Retina (tissue), 1 donor: ENCODE data around the gene SNRPA1.
"Not testable (repeated sequence)": the region's sequence is repeated elsewhere in the genome, so short reads cannot be mapped to it uniquely, and the experiment has no call there.

Experiments
- DNase-seq: peaks from one replicate; pipeline ENCODE4 v3.0.0-alpha.2; 2016

SNRPA1 gene

DNA sequence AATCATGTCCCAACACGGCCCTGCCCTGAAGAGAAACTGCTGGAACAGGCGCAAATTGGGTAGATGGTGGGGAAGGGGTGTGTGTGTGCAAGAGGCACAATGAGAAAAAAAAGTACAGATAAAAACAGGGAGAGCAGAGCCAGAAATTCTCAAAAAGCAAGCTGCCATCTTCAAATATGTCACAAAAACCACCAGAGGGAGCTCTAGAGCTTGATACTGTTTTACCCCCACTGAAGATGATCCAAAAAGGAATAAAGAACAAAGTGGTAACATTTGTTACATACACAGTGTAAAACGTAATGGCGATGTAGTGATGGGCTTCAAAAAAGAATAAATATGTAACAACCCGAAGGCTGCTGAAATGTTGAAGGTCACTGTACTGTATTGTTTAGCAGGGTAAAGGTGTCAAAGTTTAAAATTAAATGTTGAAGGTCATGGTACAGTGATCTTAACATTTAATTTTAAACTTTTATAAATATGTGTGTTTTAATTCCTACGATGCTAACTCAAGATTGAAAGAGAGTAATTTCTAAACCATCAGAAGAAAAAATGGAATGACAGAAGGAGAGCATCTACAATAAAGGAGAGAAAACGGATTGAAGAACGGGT is 6.0 kb downstream of the SNRPA1 start:
- no peak for DNase-seq

DNA sequence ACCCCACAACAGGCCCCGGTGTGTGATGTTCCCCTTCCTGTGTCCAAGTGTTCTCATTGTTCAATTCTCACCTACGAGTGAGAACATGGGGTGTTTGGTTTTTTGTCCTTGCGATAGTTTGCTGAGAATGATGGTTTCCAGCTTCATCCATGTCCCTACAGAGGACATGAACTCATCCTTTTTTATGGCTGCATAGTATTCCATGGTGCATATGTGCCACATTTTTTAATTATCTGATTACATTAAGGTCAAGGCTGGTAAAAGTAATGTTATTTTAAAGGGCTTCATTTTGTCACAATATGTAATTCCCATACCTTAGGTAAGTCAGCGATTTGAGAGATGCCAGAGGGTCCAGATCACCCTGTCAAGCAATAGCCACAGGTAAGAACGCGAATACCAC is 7.7 kb downstream of the SNRPA1 start:
- DNase-seq: not testable (repeated sequence)

DNA sequence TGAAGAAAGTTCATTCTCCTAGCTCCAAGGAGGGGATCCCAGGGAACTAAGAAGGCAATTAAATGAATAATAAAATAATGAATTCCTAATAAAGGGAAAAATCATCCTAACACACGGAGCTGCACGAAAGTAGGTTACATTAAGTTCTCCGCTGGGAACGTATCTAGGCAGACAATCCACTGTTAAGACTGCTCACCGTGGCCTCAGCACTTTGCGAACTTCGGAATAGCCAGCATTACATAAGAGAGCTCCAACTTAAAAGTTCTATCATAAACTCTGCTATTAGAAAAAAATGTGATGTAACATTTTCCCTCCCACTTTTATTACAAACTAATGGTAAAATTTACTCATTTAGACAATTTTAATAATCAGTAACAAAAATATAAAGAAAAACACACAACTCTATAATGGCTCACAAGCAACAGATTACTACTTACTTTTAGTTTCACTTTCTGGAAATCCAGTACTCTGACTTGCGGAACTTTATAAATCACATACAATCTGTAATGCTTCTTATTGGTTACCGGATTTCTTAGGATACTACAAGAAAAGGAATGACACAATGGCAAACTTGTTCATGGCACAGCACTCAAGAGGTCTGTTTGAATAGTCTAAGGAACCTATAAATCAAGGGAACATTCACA is 8.5 kb downstream of the SNRPA1 start:
- DNase-seq: no peak

DNA sequence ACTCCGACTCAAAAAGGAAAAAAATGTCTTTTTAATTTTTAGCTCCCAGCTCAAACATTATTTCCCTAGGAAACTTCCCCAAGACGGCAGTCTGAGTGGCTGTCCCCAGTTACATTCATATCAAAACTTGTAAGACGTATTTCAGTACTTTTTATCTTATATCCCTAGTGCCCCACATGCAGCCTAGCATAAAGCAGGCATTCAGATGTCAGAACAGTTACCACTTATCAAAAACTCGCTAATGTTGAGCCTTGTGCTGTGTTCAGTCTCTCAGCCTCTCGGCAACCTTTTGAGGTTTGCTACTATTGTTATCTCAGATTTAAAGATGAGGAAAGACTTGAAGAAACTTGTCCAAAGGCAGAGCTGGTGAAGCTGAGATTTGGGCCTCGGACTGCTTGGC is 11.1 kb downstream of the SNRPA1 start:
- no peak for DNase-seq

DNA sequence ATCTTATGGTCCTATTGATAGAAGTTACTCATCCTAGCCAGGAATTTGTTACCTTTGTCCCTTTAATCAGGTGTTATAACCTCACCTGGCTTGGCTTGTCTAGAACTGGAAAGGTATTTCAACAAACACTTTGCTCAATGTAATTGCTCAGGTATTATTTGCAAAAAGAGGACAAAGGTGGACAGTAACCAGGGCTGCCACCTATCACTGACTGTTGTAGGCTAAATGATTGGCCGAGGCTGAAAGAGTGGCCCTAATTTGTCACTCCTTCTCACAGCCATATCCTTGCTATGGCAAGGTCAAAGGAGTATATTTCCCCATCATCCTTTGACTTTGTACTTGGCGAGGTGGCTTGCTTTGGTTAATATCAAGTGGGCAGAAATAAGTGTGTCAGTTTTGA is 15.0 kb downstream of the SNRPA1 start:
- no peak for DNase-seq

DNA sequence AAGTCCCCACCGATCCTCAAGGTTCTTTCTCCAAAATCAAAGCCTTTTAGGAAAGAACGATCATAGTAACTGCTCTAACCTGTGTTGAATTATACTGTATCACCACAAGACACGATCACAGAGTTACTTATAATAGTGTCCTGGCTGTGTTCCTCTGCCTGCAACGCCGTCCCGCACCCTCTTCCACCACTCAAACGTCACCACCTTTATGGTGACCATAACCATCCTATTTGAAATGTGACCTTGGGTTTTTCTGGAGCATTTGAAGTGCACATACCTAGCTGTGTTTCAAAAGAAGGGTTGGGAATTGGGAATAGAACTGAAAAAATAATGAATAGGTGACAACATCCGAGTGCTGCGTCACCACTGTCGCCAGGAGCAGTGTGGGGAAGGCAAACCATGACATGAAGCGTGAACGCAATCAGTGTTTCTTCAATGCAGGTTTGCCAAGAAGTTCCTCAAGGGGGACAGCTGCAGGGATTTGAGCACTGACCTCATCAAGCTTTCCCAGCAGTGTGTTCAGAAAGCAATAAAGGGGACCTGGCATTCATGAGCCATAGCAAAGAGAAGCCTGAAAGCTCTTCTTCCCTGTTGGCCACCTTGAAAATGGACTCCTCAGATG is 17.0 kb downstream of the SNRPA1 start:
- no peak for DNase-seq

DNA sequence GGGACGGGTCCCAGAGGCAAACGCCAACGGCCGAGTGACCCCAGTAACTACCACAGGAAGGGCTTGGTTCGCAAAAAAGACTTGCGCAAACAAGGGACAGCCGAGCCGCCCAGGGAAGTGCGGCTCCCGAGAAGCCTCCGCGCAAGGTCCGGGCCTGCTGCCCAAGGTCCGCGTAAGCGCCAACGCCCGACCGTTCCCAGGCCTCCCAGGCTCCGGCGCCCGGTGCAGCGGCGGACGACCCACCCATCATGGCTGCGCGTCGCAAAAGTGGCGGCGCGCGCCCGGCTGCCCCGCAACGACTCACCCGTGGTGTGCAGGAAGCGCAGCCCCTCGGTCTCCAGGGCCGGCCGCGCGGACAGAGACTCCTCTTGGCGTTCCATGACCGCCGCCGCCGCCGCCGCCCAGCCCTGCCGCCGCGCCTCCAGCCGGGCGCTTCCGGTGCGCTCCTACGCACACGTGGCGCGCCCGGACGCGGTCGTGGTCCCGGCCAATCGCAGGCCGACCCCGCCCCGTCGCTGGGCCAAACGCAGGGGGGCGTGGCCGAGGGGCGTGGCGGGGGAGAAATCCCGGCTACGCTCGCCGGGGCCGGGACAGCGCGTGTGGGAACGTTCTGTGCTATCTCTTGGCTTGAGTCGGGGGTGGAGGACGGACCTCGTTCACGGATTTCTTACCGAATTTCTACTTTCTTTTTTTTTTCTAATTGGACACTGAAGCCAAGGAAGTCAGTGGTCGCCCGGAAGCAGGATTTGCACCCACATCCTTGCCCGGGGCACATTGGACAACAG is 17.8 kb downstream of the SNRPA1 start, which contains the start of gene SELENOS:
Gene SELENOS (minus strand): TSS at position 448 of the 785 bp plus-strand sequence. CDS start 68 bp downstream, at position 380.
- peak; percentile 92 for DNase-seq

DNA sequence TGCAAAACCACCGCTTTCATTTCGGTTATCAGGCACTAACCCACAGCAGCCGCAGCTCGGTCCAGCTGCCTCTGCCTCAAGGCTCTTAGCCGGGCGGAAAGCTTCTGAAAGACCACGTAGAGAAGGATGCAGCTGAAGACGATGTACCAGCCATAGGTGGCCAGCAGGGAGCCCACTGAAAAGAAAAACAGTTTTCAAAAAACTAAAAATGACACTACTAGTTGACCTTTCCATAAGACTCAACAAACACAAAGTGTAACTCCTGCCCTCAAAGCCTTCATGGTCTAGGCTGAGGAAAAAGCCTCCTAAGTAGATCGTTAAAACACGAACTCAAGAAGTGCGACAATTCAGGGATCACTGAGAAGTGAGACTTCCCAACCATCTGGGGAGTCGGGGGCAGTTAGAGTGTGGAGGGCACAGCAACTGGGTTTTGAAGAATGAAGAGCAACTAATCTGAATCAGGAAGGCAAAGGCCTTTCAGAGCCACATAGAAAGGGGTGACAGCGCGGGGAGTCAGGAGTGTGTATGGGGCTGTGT is 18.5 kb downstream of the SNRPA1 start:
- DNase-seq: peak; percentile 34

DNA sequence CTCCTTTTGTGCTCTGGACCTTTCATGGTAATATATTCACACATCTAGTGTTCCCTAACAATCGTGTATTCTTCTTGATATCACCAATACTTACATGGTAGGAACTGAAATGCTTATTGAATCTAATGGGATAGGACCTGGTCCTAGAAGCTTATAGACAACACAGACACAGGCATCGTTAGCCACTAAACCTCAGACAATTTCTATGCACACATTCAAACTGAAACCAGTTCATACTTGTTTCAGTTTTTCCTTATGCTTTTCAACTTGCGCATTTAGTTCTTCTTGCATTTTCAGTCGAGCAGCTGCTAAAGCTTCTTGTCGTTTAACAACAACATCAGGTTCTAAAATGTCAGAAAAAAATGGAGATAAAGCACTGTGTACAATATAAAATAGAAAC is 20.0 kb downstream of the SNRPA1 start:
- no peak for DNase-seq

DNA sequence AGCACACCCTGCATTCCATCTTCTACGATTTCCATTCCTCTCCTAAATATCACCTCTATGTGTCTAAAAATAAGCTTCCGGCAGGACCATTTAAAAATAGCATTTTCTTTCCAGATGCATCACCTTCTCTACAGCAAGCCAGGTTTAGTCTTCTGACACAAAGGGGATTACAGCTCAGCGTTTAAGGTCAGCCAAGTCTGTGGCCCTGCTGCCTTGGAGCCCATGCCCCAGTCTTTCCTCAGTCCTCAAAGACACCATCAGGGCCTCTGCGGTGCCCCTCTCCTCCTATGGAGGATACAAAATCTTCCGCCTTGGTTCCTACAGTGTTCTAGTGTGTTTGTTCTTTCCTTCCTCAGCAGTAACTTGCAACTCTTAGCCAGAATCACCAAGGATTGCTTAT is 21.5 kb downstream of the SNRPA1 start:
- no peak for DNase-seq

DNA sequence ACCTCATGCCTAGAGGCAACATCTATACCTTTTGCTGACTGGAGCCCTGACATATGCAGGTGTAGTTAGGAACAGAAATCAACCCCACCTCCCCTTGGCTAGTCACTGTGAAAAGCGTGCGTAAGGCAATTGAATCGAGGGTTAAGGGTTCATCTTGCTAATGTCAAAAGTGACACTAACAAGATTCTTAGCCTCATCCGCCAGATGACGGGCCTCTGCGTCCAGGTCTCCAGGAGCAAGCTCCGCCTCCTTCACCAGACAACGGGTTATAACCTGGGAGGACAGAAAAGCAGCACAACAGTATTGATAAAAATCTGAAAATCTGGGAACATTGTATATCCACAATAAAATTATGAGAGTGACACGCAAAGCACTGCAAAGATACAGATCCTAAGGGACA is 22.5 kb downstream of the SNRPA1 start:
- DNase-seq: no peak

DNA sequence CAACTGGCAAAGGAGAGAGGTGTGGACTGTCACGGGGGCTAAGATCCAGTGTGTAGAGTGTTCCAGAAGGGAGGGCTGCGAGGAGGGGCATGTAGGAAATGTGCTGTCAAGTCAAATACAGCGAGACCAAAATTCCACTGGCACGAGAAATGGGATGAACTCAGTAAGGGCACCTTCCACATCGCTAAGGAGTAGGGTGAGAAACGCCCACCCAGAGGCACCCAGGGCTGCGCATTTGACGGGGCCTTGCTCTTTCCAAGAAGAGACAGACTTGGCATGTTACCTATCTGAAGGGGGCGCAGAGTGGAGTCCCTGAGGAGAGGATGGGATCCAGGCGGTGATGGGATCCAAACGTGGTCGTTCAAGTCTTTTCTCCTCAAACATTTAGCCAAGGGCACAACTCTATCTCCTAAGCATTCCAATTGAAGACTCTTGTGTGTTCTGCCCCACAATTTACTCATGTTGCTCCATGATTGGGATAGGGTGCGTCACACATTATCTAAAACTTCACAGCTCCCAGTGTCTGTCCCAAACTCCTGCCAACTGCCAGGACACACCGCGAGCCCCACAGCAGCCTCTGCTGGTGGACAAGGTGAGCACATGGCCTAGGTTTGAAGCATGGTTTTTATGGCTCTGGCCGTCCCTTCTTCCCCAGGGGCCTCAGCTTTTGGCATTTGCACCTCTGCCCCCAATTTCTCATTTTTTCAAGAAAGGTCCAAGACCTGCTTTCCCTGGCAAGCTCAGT is 25.4 kb downstream of the SNRPA1 start:
- no peak for DNase-seq

DNA sequence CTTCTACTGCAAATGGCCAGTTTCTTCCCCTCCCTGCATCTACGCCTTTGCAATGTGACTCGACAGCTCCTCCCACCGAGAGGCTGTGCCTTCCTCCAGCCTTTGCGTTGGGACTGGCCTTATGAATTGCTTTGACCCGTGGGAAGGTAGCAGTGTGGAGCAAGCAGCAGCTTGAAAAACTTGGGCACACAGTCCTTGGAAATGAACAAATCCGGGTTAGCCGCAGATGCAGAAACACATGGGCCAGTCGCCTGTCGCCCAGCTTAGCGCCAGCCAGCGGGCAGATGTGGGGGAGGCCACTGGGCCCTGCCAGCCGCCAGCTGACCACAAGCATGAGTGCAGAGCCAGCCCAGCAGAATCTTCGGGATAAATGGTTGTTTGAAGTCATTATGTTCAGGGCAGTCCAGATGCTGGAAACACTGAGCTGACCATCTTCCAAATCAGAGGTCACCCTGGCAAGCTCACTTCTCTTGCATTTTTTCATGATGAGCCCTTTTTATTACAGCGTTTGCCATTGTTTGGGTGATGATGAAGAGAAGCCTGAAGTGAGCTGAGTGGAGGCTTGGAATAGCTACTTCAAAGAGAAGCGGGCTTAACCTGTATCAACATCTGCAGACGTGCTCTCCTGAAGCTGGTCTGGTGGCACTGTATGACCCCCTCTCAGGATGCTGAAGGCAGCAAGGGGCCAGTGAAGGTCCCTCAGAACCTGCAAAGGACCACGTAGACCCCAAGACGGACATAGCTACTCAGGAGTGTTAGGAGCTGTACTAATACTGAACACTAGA is 27.5 kb downstream of the SNRPA1 start:
- no peak for DNase-seq

DNA sequence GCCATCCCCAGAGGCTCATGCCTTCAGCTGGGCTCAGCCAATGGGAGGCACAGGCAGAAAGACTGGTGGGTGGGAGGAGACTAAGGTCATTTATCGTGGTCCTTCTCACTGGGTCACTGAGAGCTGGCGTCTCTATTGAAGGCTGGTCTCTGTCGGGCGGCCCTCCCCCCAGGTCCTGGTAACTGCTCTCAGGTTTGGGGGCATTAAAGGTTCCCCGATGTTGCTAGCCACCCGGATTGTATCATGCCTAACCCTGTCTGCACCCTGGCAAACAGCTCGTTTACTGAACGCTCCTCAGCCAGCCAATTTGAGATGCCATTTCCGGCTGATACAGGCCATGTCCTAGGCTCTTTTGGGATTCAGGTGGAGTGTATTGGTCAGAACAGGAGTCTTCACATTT is 28.3 kb downstream of the SNRPA1 start:
- no peak for DNase-seq

DNA sequence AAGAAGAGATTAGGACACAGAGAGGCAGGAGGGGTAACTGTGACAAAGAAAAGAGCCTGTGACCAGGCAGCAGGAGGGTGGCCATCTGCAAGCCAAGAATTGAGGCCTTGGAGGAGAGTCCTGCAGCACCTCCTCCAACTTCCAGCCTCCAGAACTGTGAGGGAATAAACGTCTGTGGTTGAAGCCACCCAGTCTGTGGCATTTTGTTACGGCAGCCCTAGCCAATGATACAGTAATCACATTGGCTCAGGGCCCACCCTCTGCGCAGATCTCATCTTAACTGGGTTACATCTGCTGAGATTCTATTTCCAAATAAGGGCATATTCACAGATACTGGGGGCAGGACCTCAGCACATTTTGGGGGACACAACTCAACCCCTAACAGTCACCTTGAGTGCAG is 29.0 kb downstream of the SNRPA1 start:
- no peak for DNase-seq

DNA sequence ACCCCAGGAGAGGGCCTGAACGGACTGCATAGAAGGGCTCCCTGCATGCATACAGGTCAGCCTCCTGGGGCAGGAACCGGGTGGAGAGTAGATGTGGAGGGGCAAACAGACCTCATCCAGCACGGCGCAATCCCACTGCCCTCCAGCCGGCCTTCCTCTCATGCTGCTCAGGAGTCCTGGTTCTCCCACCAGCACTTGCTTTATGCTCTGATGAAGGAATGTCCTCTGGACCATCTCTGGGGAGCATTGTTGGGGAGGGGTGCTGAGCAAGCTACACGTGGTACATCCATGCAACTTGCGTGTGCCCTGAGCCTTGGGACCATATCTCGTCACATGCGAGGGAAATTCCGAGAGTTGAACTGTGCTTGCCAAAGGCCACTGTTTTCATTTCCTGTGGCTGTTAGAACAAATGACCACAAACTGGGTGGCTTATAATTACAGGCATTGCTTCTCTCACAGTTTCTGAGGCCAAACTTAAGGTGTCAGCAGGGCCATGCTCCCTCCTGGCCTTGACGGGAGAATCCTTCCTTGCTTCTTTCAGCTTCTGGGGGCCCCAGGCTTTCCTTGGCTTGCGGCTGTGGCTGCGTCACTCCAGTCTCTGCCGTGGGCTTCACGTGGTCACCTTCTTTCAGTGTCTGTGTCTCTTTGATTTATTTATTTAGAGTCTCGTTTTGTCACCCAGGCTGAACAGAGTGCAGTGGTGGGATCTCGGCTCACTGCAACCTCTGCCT is 30.0 kb downstream of the SNRPA1 start:
- no peak for DNase-seq

DNA sequence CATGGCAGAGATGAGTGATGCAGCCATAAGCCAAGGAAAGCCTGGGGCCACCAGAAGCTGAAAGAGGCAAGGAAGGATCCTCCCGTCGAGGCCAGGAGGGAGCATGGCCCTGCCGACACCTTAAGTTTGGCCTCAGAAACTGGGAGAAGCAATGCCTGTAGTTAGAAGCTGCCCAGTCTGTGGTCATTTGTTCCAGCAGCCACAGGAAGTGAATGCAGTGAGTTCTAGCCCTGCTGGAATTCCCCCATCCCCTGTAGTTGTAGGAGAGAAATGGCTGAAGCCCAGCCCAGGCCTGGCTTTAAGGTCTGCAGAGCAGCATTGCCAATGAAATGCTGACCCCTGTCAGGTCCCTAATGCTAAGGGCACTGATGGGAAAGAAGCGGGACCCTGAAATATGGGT is 31.0 kb downstream of the SNRPA1 start:
- no peak for DNase-seq

DNA sequence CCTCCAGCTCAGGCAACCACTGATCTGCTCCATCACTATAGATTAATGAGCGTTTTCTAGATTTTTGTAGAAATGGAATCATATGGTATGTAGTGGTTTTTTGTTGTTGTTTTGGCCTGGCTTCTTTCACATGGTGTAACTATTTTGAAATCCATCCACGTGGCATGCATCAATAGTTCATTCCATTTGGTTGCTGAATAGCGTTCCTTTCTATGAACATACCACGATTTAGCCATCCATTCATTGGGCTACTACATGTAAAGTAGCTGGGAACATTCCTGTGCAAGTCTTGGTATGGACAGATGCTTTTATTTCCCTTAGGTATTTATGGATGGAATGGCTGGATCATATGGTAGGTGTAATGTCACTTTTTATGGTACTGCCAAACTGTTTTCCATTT is 32.5 kb downstream of the SNRPA1 start:
- no peak for DNase-seq

DNA sequence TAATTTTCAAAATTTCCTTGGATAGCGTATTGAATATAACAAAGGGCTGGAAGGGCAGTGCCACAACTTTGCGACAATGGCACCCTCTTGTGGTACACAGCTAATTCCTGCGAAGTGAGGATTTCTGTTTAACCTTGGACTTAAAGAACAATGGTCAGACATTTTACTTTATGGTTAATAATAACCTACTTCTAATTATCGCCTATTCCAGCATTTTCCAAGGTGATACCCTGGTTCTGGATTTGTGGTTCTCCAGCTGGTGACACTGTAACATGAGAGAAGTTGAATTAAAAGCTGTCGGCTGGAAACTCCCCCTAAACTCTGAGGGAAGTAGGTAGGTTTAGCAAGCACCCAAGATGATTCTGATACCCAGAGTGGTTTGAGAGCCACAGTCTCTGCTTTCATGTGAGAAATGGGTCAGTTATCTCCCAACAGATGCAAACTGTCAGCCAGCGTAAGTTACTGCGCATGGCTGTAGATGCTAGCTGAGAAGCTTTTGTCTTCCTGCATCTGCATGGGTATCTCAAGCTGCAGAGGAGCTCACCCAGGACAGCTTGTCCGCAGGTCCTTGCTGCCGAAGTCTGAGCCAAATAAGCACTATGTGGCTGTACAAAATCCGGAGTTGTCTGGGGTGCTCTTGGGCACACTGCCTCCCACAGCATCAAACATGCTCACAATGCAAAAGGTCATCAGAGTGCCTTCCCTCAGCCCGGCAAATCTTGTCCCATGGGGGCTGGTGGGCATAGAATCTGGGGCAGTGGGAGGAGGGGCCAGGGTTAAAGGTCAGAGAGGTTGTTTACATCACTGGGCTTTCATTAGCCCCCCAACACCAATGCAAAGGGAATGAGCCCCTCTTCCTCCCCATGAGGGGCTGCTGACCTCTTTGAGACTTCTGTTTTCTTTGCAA is 36.6 kb downstream of the SNRPA1 start:
- DNase-seq: peak; percentile 79

DNA sequence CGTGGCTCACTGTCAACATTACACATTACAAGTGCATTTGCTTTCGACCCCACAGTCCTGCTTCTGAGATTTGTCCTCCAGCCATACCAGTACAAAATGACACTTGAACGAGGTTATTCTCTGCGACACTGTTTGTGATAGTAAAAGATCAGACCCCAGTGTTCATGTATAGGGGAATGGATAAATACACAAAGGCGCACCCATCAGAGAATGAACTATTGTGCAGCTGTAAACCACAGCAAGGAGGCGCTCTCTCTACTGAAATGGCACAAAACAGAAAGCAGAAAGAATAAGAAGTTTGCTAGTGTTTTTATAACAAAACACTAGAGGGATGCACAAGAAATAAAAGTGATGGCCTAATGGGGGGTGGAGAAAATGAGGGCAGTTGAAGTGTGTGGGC is 38.3 kb downstream of the SNRPA1 start:
- no peak for DNase-seq
